WERI-Rb-1 (cell line): ENCODE measurements around the gene DHRS3.

Experiments used
- DNase-seq: peaks from one replicate; pipeline ENCODE4 v3.0.0-alpha.2; 2020
- H3K27ac ChIP-seq: fragments of 250-450 bp; sonication (Bioruptor Pico); 2 replicates; pipeline ENCODE4 v1.5.1; 2020; ENCODE audit warnings: mild to moderate bottlenecking, moderate library complexity
- H3K27me3 ChIP-seq: fragments of 250-450 bp; sonication (Bioruptor Pico); 2 replicates; pipeline ENCODE4 v1.5.1; 2021; ENCODE audit warnings: mild to moderate bottlenecking, low read depth, moderate library complexity; ENCODE audit not compliant: insufficient read depth, severe bottlenecking
- H3K36me3 ChIP-seq: fragments of 250-450 bp; sonication (Bioruptor Pico); 2 replicates; pipeline ENCODE4 v1.5.1; 2020; ENCODE audit warnings: mild to moderate bottlenecking, moderate library complexity
- H3K4me3 ChIP-seq: 2 replicates; pipeline ENCODE4 v1.5.1; 2011; ENCODE audit warnings: low read depth, mild to moderate bottlenecking, control low read depth, low read length
- H3K9me3 ChIP-seq: fragments of 250-450 bp; sonication (Bioruptor Pico); 2 replicates; pipeline ENCODE4 v1.5.1; 2021; ENCODE audit warnings: mild to moderate bottlenecking, moderate library complexity; ENCODE audit not compliant: severe bottlenecking
- TF ChIP-seq, protein P1 (sequence below): IDR thresholded peaks from 2 replicates; pipeline ENCODE4 v1.5.1; 2011; ENCODE audit warnings: low read depth, mild to moderate bottlenecking, control low read depth, inconsistent platforms, low read length

The DHRS3 gene

DNA sequence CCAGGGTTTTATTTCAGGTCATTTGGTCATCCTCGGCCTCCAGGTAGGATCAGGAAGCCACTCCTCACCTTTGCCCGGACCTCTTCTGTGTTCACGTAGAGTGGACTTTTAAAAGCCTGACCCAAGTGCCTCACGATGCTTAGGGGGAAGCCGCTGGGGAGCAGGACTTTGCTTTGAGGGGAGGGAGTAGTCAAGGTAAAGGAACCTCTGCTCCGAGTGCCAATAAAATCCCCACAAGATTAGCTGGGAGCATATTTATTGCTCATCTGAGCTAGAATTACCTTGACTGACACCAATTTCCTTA is 603 bp upstream of the DHRS3 start:
- Histone ChIP-seq H3K36me3 (no peaks in the 10 kb centered on the region), H3K9me3 (no peaks in the 10 kb centered on the region), H3K27me3 (peaks cover 84% of the 10 kb centered on the region), H3K27ac (no peak overlapping the region), H3K4me3 (peak overlapping the region; percentile 56)
- no peak for DNase-seq
- TF ChIP-seq, protein P1, sequence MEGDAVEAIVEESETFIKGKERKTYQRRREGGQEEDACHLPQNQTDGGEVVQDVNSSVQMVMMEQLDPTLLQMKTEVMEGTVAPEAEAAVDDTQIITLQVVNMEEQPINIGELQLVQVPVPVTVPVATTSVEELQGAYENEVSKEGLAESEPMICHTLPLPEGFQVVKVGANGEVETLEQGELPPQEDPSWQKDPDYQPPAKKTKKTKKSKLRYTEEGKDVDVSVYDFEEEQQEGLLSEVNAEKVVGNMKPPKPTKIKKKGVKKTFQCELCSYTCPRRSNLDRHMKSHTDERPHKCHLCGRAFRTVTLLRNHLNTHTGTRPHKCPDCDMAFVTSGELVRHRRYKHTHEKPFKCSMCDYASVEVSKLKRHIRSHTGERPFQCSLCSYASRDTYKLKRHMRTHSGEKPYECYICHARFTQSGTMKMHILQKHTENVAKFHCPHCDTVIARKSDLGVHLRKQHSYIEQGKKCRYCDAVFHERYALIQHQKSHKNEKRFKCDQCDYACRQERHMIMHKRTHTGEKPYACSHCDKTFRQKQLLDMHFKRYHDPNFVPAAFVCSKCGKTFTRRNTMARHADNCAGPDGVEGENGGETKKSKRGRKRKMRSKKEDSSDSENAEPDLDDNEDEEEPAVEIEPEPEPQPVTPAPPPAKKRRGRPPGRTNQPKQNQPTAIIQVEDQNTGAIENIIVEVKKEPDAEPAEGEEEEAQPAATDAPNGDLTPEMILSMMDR, result no peak

DNA sequence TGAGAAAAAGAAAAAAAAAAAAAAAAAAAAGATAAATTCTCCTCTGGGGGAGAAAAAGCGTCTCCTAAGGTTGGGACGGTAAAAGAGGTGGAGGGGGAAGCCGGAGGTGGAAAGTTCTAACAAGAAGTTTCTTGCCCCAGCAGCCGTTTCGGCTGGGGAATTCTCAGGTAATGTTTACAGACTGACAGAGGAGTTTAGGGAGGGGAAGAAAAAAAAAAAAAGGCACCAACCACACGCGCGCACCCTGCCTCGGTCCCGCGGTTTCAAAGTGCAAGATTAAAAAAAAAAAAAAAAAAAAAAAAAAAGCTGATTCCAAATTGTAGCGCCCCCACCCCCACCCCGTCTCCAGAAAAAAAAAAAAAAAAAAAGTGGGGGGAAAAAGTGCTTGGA is 504 bp downstream of the DHRS3 start:
- Histone ChIP-seq H3K4me3 (peak overlapping the region; percentile 56), H3K27ac (no peak overlapping the region), H3K9me3 (no peaks in the 10 kb centered on the region), H3K36me3 (no peaks in the 10 kb centered on the region), H3K27me3 (peaks cover 83% of the 10 kb centered on the region)
- DNase-seq, result no peak
- TF ChIP-seq, protein P1, result no peak

DNA sequence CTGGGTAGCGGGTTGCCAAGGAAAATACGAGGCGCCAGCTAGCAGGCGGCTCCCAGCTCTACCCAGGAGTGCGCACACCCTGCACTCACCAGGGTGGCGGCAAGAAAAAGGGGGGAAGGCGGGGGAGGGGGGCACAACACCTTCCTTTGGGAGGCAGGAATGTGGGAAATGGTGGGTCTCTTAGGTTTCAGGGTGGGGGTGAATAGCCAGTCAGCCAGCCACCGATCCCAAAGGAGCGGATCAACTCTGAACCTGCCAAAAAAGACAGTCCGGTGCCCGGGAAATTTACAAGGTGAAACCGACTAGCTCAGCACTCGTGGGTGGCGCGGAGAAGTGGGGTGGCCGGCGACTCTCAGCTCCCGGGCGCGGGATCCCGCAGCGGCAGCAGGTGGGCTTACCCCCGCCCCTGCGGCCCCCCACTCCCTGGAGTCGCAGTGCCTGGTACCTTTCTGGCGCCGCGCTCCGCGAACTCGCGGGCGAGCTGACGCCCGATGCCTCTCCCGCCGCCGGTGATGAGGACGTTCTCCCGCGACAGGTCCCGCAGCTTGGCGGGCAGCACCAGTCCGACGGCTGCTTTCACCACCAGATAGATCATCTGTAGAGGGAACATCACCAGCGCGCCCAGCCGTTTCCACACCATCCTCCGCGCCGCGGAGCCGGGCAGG is 1.2 kb downstream of the DHRS3 start:
- Histone ChIP-seq H3K27ac (no peak overlapping the region), H3K36me3 (no peaks in the 10 kb centered on the region), H3K9me3 (no peaks in the 10 kb centered on the region), H3K27me3 (peaks cover 83% of the 10 kb centered on the region), H3K4me3 (0 out of 2 replicates have a peak overlapping the region, but pooled peaks have one; percentile 7)
- TF ChIP-seq, protein P1, result no peak
- DNase-seq, result no peak

DNA sequence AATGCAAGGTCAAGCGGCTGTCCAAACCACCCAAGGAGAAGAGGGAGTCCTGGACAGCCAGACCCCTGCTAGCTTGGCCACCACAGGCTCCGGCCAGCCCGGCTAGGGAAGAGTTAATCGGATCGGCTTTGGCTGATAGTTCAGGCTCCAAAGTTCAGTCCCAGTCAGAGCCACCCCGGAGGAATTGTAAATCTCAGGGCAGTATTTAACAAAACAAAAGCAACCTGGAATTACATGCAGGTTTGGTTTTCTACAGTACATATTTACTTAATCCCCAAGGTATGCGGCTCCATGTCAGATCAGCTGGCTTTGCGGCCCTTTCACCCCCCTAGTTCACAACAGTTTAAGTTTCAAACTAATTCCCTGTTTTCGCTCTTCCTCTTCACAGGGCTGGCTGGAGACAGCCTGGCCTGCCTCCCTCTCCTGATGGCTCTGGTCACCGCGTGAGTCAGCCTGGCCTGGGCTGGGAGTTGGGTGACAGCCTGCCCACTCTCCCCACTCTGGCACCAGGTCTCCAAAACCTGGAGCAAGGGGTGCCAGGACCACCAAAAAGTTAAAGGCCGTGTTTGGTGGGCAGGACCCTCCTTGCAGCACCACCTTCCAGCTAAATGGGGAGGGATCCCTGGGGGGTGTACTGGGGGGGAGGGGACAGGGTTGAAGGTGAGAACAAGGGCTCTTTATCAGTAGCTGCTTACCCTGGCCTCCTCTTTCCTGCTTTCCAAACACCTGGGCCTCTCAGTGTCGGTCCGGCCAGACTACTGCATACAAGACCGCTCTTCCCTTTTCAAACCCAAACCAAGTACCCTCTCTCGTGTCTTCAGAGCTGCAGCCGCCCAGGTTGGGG is 1.9 kb downstream of the DHRS3 start:
- Histone ChIP-seq H3K36me3 (no peaks in the 10 kb centered on the region), H3K9me3 (no peaks in the 10 kb centered on the region), H3K27ac (no peak overlapping the region), H3K4me3 (no peak overlapping the region), H3K27me3 (peaks cover 83% of the 10 kb centered on the region)
- DNase-seq, result peak; percentile 24
- TF ChIP-seq, protein P1, result no peak

DNA sequence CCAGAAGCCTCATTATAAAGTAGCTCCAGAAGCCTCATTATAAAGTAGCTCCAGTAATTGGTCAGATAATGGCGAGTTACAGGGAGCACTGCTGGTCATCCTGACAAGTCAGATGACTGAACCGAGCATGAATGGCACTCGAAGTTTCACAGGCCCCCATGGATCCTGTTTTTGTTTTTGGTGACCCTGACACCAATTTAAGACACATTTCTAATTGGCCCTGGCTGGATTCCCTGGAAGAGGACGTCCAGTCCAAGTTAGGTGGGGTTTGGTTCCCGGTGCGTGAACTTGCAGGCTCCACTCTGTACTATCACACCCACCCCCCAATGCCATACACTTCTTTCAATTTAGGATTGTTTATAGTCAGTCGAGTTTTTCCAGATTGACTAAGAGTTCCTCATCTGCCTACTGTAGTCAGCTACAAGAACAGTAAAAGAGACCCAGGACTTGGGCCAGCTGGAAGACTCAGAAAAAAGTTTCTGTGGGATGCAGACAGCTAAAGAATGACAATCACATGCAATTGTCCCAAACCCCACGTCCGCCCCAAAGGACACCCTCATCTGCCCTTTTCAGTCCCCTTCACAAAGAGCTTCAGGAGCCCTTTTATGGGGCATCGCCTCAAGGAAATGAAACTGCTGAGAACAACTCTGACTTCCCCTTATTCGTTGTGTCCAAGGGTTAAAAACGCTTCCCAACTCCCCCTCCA is 2.7 kb downstream of the DHRS3 start:
- Histone ChIP-seq H3K4me3 (no peak overlapping the region), H3K27me3 (peaks cover 83% of the 10 kb centered on the region), H3K27ac (no peak overlapping the region), H3K36me3 (no peaks in the 10 kb centered on the region), H3K9me3 (no peaks in the 10 kb centered on the region)
- TF ChIP-seq, protein P1, result no peak
- DNase-seq, result no peak
